ENCODE measurements around the gene PGBD5. TPM values are rescaled to one million over a fixed set of nuclear protein-coding genes. Genes with fewer than 3 reads are reported as not detected.

The PGBD5 gene
- total RNA-seq, 1 donor from 2014 or later, result 3.5 TPM

GRCh38 chr1:230278871-230279582 lies 147.1 kb downstream of the PGBD5 start:
- no peak for DNase-seq (ENCODE audit: low spot score)

- DNase-seq (ENCODE audit: low spot score), result no peak
Observed at GRCh38 chr1:230278376-230278775, 147.8 kb downstream of the PGBD5 start.

- DNase-seq (ENCODE audit: low spot score), result no peak
Observed at GRCh38 chr1:230277201-230278025, 148.7 kb downstream of the PGBD5 start.

- DNase-seq (ENCODE audit: low spot score), result no peak
Observed at GRCh38 chr1:230276401-230276800, 149.7 kb downstream of the PGBD5 start.

- DNase-seq (ENCODE audit: low spot score), result no peak
Observed at GRCh38 chr1:230274254-230274653, 151.9 kb downstream of the PGBD5 start.

- DNase-seq (ENCODE audit: low spot score), result no peak
Observed at GRCh38 chr1:230273141-230273710, 152.9 kb downstream of the PGBD5 start.

- no peak for DNase-seq (ENCODE audit: low spot score)
Observed at GRCh38 chr1:230272557-230272956, 153.6 kb downstream of the PGBD5 start.

GRCh38 chr1:230271300-230272035 lies 154.7 kb downstream of the PGBD5 start:
- DNase-seq (ENCODE audit: low spot score), result no peak

- no peak for DNase-seq (ENCODE audit: low spot score)
Observed at GRCh38 chr1:230270559-230271281, 155.4 kb downstream of the PGBD5 start.

- no peak for DNase-seq (ENCODE audit: low spot score)
Observed at GRCh38 chr1:230270185-230270558, 156.0 kb downstream of the PGBD5 start.

- no peak for DNase-seq (ENCODE audit: low spot score)
Observed at GRCh38 chr1:230268371-230269170, 157.6 kb downstream of the PGBD5 start.

GRCh38 chr1:230267338-230268065 lies 158.6 kb downstream of the PGBD5 start:
- no peak for DNase-seq (ENCODE audit: low spot score)

GRCh38 chr1:230266456-230266855 lies 159.7 kb downstream of the PGBD5 start:
- DNase-seq (ENCODE audit: low spot score), result no peak

- DNase-seq (ENCODE audit: low spot score), result no peak
Observed at GRCh38 chr1:230265200-230266115, 160.7 kb downstream of the PGBD5 start.

Other genes with a start within 250 kb of the PGBD5 start
- gene COG2, start 216.1 kb upstream of the PGBD5 start, total RNA-seq, result 41.1 TPM